Mucosa of descending colon (tissue), 3 donors: Measurements from ENCODE around the gene GALNT18. TPM values are rescaled to one million over a fixed set of nuclear protein-coding genes. Genes with fewer than 3 reads are reported as not detected.

ENCODE experiments used
- ATAC-seq: fragments of 200-7000 bp; cut with Tn5 transposase; one replicate; pipeline ENCODE4 v1.9.1; 2020; ENCODE audit warnings: mild to moderate bottlenecking, moderate library complexity
- DNase-seq, 3 donors: peaks; one replicate each; pipeline ENCODE4 v3.0.0-alpha.2; 2020
- H3K36me3 ChIP-seq: fragments of 200-600 bp; one replicate; pipeline ENCODE4 v1.8.0; 2021; ENCODE audit warnings: low read depth, mild to moderate bottlenecking
- H3K4me1 ChIP-seq: fragments of 200-600 bp; one replicate; pipeline ENCODE4 v1.8.0; 2021; ENCODE audit warnings: low read depth, mild to moderate bottlenecking
- H3K4me3 ChIP-seq: fragments of 200-600 bp; one replicate; pipeline ENCODE4 v1.8.0; 2021; ENCODE audit warnings: mild to moderate bottlenecking
- H3K9me3 ChIP-seq: fragments of 200-600 bp; one replicate; pipeline ENCODE4 v1.8.0; 2021; ENCODE audit warnings: mild to moderate bottlenecking
- intact Hi-C, 2 donors: fragments of 100-400 bp; cut with DNase I in 1 of 2; cut with micrococcal nuclease in 1 of 2; formaldehyde crosslinking; loops; one replicate each; pipeline versions ENCODE4 v1.11.0 to v1.11.1; 2022; cut with DNase I, micrococcal nuclease
- total RNA-seq, 3 donors: library from RNA; stranded (reverse); fragmentation: NEBNext Ultra II Directional in 2 of 3; extraction: Animal tissue kit (Norgen Biotek cat#: 25700) in 2 of 3; gene quantifications; one replicate each; pipeline versions ENCODE4 v1.2.1 to v1.2.4, GENCODE V29; 2021 to 2023
- TF ChIP-seq, protein P1 (sequence below): fragments of 200-600 bp; IDR thresholded peaks from one replicate; pipeline ENCODE4 v1.8.0; 2022; ENCODE audit warnings: antibody characterized with exemption, mild to moderate bottlenecking
- donor health status: DM: no; HTN: no; CAD: no; lungs with moderate emphysema.
- donor health status: DM: no; HTN: no; CAD: no.
- donor health status: DM: no; HTN: yes; CAD: no.

GALNT18 gene
- total RNA-seq, 3 donors from 2014 or later: 2.0 to 27.8 (median 5.4) TPM

DNA sequence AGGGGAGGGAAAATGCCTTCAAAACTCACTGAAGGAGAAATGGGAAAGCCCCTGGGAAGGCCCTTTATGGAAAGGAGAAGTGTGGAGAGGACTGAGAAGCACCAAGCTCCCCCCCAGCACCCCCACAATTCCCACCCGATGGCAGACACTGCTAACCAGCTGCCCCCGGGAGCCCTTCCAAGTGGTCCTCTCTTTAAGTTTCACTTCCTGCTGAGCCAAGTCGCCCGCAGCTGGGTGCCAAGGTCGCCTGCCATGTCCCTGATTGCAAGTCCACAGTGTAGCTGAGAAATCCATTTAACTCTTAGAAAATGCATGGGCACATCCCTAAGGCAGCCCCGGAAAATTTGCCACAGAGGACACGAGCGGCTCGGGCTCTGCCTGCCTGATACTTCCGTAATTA, 68.2 kb downstream of the GALNT18 start:
- intact Hi-C loops: no loop called here
- no peaks in the 10 kb centered on the region for H3K36me3 ChIP-seq
- DNase-seq: peak in 1 of 3 donors; percentile 22
- no peak overlapping the region for H3K4me3 ChIP-seq
- ATAC-seq: no peak
- no peaks in the 10 kb centered on the region for H3K9me3 ChIP-seq
- TF ChIP-seq, protein P1, sequence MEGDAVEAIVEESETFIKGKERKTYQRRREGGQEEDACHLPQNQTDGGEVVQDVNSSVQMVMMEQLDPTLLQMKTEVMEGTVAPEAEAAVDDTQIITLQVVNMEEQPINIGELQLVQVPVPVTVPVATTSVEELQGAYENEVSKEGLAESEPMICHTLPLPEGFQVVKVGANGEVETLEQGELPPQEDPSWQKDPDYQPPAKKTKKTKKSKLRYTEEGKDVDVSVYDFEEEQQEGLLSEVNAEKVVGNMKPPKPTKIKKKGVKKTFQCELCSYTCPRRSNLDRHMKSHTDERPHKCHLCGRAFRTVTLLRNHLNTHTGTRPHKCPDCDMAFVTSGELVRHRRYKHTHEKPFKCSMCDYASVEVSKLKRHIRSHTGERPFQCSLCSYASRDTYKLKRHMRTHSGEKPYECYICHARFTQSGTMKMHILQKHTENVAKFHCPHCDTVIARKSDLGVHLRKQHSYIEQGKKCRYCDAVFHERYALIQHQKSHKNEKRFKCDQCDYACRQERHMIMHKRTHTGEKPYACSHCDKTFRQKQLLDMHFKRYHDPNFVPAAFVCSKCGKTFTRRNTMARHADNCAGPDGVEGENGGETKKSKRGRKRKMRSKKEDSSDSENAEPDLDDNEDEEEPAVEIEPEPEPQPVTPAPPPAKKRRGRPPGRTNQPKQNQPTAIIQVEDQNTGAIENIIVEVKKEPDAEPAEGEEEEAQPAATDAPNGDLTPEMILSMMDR: no peak
- peaks cover 8% of the 10 kb centered on the region for H3K4me1 ChIP-seq

DNA sequence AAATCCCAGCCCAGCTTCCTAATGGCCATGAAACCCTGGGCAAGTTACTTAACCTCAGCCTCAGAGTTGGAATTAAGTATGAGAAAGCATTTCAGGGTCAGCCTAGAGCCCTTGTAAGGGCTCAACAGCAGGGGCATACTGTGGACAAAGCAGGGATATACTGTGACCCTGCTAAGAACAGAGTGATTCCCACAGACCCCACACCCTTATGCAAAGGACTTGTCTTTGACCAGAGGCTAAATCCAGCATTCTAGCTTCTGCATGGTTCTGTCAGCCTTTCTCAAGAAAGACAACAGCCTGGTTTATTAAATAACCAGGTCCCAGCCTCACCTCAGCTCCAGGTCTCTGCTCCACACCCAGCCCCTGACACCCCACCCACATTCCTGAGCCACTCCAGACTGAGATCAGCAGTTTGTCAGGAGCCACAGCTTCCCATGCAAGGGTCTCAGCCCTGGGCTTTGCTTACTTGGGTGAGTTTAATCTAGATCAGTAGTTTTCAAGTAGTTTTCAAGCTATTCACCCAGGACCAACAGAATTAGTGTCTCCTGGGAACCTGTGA, 69.2 kb downstream of the GALNT18 start:
- TF ChIP-seq, protein P1: no peak
- Histone ChIP-seq H3K36me3 (no peaks in the 10 kb centered on the region), H3K4me3 (no peak overlapping the region), H3K9me3 (no peaks in the 10 kb centered on the region), H3K4me1 (peaks cover 8% of the 10 kb centered on the region)
- DNase-seq (peak in 2 of 3 donors; percentile 47 to 53), ATAC-seq (peak; percentile 79)
- intact Hi-C loops: no loop called here

DNA sequence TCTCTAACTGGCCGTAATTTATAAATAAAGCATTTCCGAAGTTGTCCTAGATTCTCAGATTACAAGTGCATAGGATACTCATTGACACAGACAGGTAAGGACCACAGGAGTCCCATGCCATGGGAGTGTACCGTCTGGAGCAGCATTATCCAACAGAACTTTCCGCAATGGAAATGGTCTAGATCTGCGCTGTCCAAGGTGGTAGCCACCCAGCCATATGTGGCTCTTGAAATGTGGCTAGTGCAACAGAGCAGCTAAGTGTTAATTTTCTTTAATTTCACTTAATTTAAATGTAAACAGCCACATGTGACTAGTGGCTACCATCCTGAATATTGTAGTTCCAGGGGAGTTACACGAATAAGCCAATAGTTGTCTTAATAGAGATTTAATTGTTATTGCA, 71.3 kb downstream of the GALNT18 start:
- peaks cover 8% of the 10 kb centered on the region for H3K4me1 ChIP-seq
- TF ChIP-seq, protein P1: no peak
- ATAC-seq: no peak
- no peak for DNase-seq
- H3K9me3 ChIP-seq: no peaks in the 10 kb centered on the region
- intact Hi-C loops: no loop called here
- no peak overlapping the region for H3K4me3 ChIP-seq
- no peaks in the 10 kb centered on the region for H3K36me3 ChIP-seq

DNA sequence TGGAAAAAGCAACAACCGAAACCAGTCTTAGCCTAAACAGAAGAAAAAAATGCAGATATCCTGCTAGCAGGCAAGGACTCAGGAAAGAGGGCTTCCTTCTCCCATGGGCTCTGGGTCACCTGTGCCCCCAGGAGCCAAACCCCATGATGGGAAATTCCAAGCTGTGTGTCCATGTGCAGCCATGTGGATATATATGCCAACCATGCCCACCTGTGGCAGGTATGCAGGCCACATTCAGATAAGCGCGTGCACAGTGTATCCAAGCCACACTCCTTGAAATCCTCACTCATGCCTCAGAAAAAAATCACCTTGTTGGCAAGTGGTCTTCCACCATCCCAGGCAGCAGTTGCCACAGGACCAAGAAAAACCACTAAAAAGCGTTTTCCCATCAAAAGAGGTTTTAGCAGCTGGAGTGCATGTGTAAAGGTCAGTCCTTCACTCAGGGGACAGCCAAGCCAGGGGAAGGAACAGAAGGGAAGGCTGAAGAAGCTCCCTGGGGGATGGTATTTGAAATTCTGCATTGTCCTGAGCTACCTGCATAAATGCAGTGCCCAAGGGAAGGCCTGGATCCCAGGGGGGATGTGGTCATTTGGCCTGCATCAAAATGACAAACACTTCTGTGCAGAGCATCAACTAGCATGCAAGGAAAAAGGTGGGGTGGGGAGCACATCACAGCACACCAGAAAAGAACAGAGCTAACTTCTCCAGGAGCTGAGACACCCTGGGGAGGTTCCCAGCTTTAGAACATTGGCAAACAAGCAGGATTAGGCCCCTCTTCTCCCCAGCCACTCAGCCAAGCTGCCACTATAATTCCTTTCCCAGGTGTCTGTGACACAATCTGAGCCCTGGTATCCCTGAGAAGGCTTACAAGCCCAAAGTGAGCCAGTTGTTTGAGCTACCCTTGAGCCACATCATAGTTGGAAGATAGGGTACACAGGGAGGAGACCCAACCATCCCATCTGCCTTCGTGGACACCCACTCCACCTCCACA, 76.2 kb downstream of the GALNT18 start:
- Histone ChIP-seq H3K4me1 (no peaks in the 10 kb centered on the region), H3K4me3 (no peak overlapping the region), H3K9me3 (no peaks in the 10 kb centered on the region), H3K36me3 (no peaks in the 10 kb centered on the region)
- DNase-seq (no peak), ATAC-seq (no peak)
- intact Hi-C loops: no loop called here
- TF ChIP-seq, protein P1: no peak

DNA sequence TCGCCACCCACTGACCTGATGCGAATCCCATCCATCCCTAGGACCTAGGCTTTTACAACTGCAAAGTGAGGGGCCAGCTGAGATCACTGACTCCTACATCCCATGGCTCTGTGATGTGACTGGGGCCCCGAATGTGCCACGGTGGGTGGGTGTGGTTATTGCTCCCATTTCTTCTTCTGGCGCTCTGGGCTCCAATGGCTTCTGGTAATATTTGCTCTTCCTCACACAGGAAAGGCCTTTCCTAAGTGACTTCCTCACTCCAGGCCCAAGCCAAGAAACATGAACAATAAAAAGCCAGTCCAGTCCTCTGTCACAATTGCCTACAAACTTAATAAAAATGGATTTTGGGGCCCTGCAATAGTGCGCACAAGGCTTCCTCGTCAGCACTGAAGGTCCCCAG, 78.1 kb downstream of the GALNT18 start:
- DNase-seq (no peak), ATAC-seq (no peak)
- TF ChIP-seq, protein P1: no peak
- H3K4me1 ChIP-seq: no peaks in the 10 kb centered on the region
- H3K4me3 ChIP-seq: no peak overlapping the region
- H3K9me3 ChIP-seq: no peaks in the 10 kb centered on the region
- no peaks in the 10 kb centered on the region for H3K36me3 ChIP-seq
- intact Hi-C loops: no loop called here
